HG03571 (cell line): ENCODE data around the gene AHDC1.

Experiments
- ATAC-seq: cut with Tn5 transposase; IDR thresholded peaks from one replicate; pipeline ENCODE4 v1.9.1; 2021; ENCODE audit not compliant: unreplicated experiment

AHDC1 gene

GRCh38 chr1:27599605-27600497 lies 4.1 kb downstream of the AHDC1 start:
- no peak for ATAC-seq

- no peak for ATAC-seq
Observed at GRCh38 chr1:27598902-27599528, 4.9 kb downstream of the AHDC1 start.

GRCh38 chr1:27598295-27598687 lies 5.7 kb downstream of the AHDC1 start:
- ATAC-seq, result no peak

- no peak for ATAC-seq
Observed at GRCh38 chr1:27597516-27598294, 6.2 kb downstream of the AHDC1 start.

GRCh38 chr1:27596986-27597385 lies 7.0 kb downstream of the AHDC1 start:
- ATAC-seq, result no peak

GRCh38 chr1:27596261-27596660 lies 7.7 kb downstream of the AHDC1 start:
- ATAC-seq, result no peak

GRCh38 chr1:27595597-27595996 lies 8.3 kb downstream of the AHDC1 start:
- no peak for ATAC-seq

GRCh38 chr1:27594564-27595510 lies 9.1 kb downstream of the AHDC1 start:
- no peak for ATAC-seq

- no peak for ATAC-seq
Observed at GRCh38 chr1:27593678-27594563, 10.0 kb downstream of the AHDC1 start.

- ATAC-seq, result no peak
Observed at GRCh38 chr1:27592931-27593677, 10.8 kb downstream of the AHDC1 start.

GRCh38 chr1:27592232-27592930 lies 11.6 kb downstream of the AHDC1 start:
- ATAC-seq, result no peak

- ATAC-seq, result no peak
Observed at GRCh38 chr1:27591622-27592021, 12.3 kb downstream of the AHDC1 start.

- ATAC-seq, result no peak
Observed at GRCh38 chr1:27590917-27591508, 12.9 kb downstream of the AHDC1 start.

- ATAC-seq, result no peak
Observed at GRCh38 chr1:27589841-27590426, 14.0 kb downstream of the AHDC1 start.

GRCh38 chr1:27589441-27589840 lies 14.5 kb downstream of the AHDC1 start:
- ATAC-seq, result no peak

- no peak for ATAC-seq
Observed at GRCh38 chr1:27588256-27589232, 15.4 kb downstream of the AHDC1 start.
